ENCODE measurements around the gene MORN3.
"Not testable (repeated sequence)": the region's sequence is repeated elsewhere in the genome, so short reads cannot be mapped to it uniquely, and the experiment has no call there.

Gene MORN3

GRCh38 chr12:121676190-121676589 lies 6.7 kb upstream of the MORN3 start:
- Mint-ChIP-seq H3K4me3 (no peak overlapping the region), H3K36me3 (no peaks in the 10 kb centered on the region), H3K27ac (no peak overlapping the region), H3K9me3 (no peaks in the 10 kb centered on the region), H3K27me3 (no peaks in the 10 kb centered on the region), H3K4me1 (peaks cover 54% of the 10 kb centered on the region)
- CTCF ChIA-PET, result no interaction called here
- DNase-seq, result no peak

GRCh38 chr12:121673013-121673511 lies 3.6 kb upstream of the MORN3 start:
- H3K27me3 Mint-ChIP-seq, result no peaks in the 10 kb centered on the region
- H3K9me3 Mint-ChIP-seq, result no peaks in the 10 kb centered on the region
- peaks cover 1% of the 10 kb centered on the region for H3K36me3 Mint-ChIP-seq
- CTCF ChIA-PET, result interaction anchor here (1.3 to 5.2 kb wide), 2 partner anchors 45 to 194 kb away, joined by 3 to 96 read pairs; partner anchors contain the start of gene ORAI1
- no peak for DNase-seq
- peak overlapping the region; percentile 94 for H3K4me3 Mint-ChIP-seq
- peak overlapping the region; percentile 100 for H3K27ac Mint-ChIP-seq
- peaks cover 60% of the 10 kb centered on the region for H3K4me1 Mint-ChIP-seq

GRCh38 chr12:121668750-121669520 lies 519 bp downstream of the MORN3 start:
- H3K36me3 Mint-ChIP-seq, result peaks cover 20% of the 10 kb centered on the region

GRCh38 chr12:121666829-121667228 lies 2.6 kb downstream of the MORN3 start:
- H3K9me3 Mint-ChIP-seq, H3K27me3 Mint-ChIP-seq, DNase-seq: not testable (repeated sequence)
- Mint-ChIP-seq H3K4me3 (peak overlapping the region; percentile 61), H3K4me1 (peaks cover 80% of the 10 kb centered on the region), H3K27ac (peak overlapping the region; percentile 87), H3K36me3 (peaks cover 27% of the 10 kb centered on the region)
- CTCF ChIA-PET, result interaction anchor here (1.2 to 4.1 kb wide), 4 partner anchors 40 to 173 kb away, joined by 4 to 75 read pairs (median 11); partner anchors contain the start of gene ORAI1

More at GRCh38 chr12:121668750-121669520, 519 bp downstream of the MORN3 start:
- DNase-seq, result peak; percentile 77
- CTCF ChIA-PET, result interaction anchor here (0.6 to 5.2 kb wide), 31 partner anchors 8 to 190 kb away, joined by 3 to 96 read pairs (median 4); partner anchors contain the start of gene ORAI1
- no peaks in the 10 kb centered on the region for H3K9me3 Mint-ChIP-seq
- peaks cover 79% of the 10 kb centered on the region for H3K4me1 Mint-ChIP-seq
- H3K27ac Mint-ChIP-seq, result peak overlapping the region; percentile 75
- H3K4me3 Mint-ChIP-seq, result no peak overlapping the region
- no peaks in the 10 kb centered on the region for H3K27me3 Mint-ChIP-seq

- CTCF ChIA-PET, result interaction anchor here (1.0 kb wide), 1 partner anchor 36 kb away, joined by 4 read pairs; no protein-coding TSS in a partner anchor
- no peak for DNase-seq
- no peaks in the 10 kb centered on the region for H3K9me3 Mint-ChIP-seq
- H3K36me3 Mint-ChIP-seq, result peaks cover 31% of the 10 kb centered on the region
- no peaks in the 10 kb centered on the region for H3K27me3 Mint-ChIP-seq
- peak overlapping the region; percentile 81 for H3K4me3 Mint-ChIP-seq
- H3K27ac Mint-ChIP-seq, result peak overlapping the region; percentile 96
- H3K4me1 Mint-ChIP-seq, result peaks cover 92% of the 10 kb centered on the region
Measured at GRCh38 chr12:121663610-121663929, 5.9 kb downstream of the MORN3 start.

- Mint-ChIP-seq H3K36me3 (peaks cover 36% of the 10 kb centered on the region), H3K4me1 (peaks cover 96% of the 10 kb centered on the region), H3K27ac (peak overlapping the region; percentile 97)
- CTCF ChIA-PET, result interaction anchor here (0.8 to 1.2 kb wide), 2 partner anchors 31 to 72 kb away, joined by 3 to 4 read pairs; no protein-coding TSS in a partner anchor
- not testable (repeated sequence) for DNase-seq, H3K27me3 Mint-ChIP-seq, H3K9me3 Mint-ChIP-seq, H3K4me3 Mint-ChIP-seq
Measured at GRCh38 chr12:121661353-121662105, 7.9 kb downstream of the MORN3 start.

- Mint-ChIP-seq H3K27me3 (no peaks in the 10 kb centered on the region), H3K36me3 (peaks cover 42% of the 10 kb centered on the region), H3K27ac (peak overlapping the region; percentile 97), H3K4me1 (peaks cover 83% of the 10 kb centered on the region), H3K4me3 (no peak overlapping the region), H3K9me3 (peaks cover 5% of the 10 kb centered on the region)
- CTCF ChIA-PET, result interaction anchor here (0.8 to 1.5 kb wide), 6 partner anchors 11 to 30 kb away, joined by 3 to 4 read pairs (median 3); partner anchors contain the start of gene MORN3
- no peak for DNase-seq
Measured at GRCh38 chr12:121657305-121658008, 12.0 kb downstream of the MORN3 start.

GRCh38 chr12:121656122-121656521 lies 13.3 kb downstream of the MORN3 start:
- Mint-ChIP-seq H3K4me3 (no peak overlapping the region), H3K27ac (peak overlapping the region; percentile 62), H3K4me1 (peaks cover 73% of the 10 kb centered on the region), H3K27me3 (no peaks in the 10 kb centered on the region), H3K9me3 (peaks cover 5% of the 10 kb centered on the region), H3K36me3 (peaks cover 47% of the 10 kb centered on the region)
- no peak for DNase-seq
- CTCF ChIA-PET, result interaction anchor here (1.1 to 1.4 kb wide), 4 partner anchors 11 to 17 kb away, joined by 3 to 4 read pairs (median 4); partner anchors contain the start of gene MORN3

GRCh38 chr12:121653999-121654398 lies 15.5 kb downstream of the MORN3 start:
- CTCF ChIA-PET, result interaction anchor here (1.1 kb wide), 1 partner anchor 27 kb away, joined by 3 read pairs; no protein-coding TSS in a partner anchor
- no peak overlapping the region for H3K27ac Mint-ChIP-seq
- H3K9me3 Mint-ChIP-seq, result peaks cover 5% of the 10 kb centered on the region
- H3K4me3 Mint-ChIP-seq, result no peak overlapping the region
- no peaks in the 10 kb centered on the region for H3K27me3 Mint-ChIP-seq
- no peak for DNase-seq
- peaks cover 56% of the 10 kb centered on the region for H3K36me3 Mint-ChIP-seq
- peaks cover 68% of the 10 kb centered on the region for H3K4me1 Mint-ChIP-seq

- CTCF ChIA-PET, result no interaction called here
- Mint-ChIP-seq H3K9me3 (peaks cover 5% of the 10 kb centered on the region), H3K4me3 (no peak overlapping the region), H3K27me3 (no peaks in the 10 kb centered on the region), H3K27ac (peak overlapping the region; percentile 14), H3K4me1 (peaks cover 66% of the 10 kb centered on the region), H3K36me3 (peaks cover 58% of the 10 kb centered on the region)
- no peak for DNase-seq
Measured at GRCh38 chr12:121652767-121653497, 16.5 kb downstream of the MORN3 start.

- Mint-ChIP-seq H3K4me1 (peaks cover 57% of the 10 kb centered on the region), H3K4me3 (no peak overlapping the region), H3K9me3 (peaks cover 5% of the 10 kb centered on the region), H3K27ac (no peak overlapping the region), H3K27me3 (no peaks in the 10 kb centered on the region), H3K36me3 (peaks cover 57% of the 10 kb centered on the region)
- DNase-seq, result no peak
- CTCF ChIA-PET, result interaction anchor here (3.8 kb wide), 1 partner anchor 18 kb away, joined by 17 read pairs; the partner anchor contains the start of gene MORN3
Measured at GRCh38 chr12:121651320-121651719, 18.1 kb downstream of the MORN3 start.

- Mint-ChIP-seq H3K36me3 (peaks cover 59% of the 10 kb centered on the region), H3K4me3 (no peak overlapping the region), H3K27ac (peak overlapping the region; percentile 69), H3K9me3 (peaks cover 3% of the 10 kb centered on the region), H3K27me3 (no peaks in the 10 kb centered on the region), H3K4me1 (peaks cover 52% of the 10 kb centered on the region)
- CTCF ChIA-PET, result interaction anchor here (3.8 kb wide), 1 partner anchor 19 kb away, joined by 17 read pairs; the partner anchor contains the start of gene MORN3
- DNase-seq, result peak; percentile 35
Measured at GRCh38 chr12:121649819-121650353, 19.6 kb downstream of the MORN3 start.

- Mint-ChIP-seq H3K36me3 (peaks cover 56% of the 10 kb centered on the region), H3K27me3 (no peaks in the 10 kb centered on the region), H3K27ac (peak overlapping the region; percentile 69), H3K4me3 (no peak overlapping the region), H3K4me1 (peaks cover 48% of the 10 kb centered on the region), H3K9me3 (peaks cover 3% of the 10 kb centered on the region)
- no peak for DNase-seq
- CTCF ChIA-PET, result interaction anchor here (3.8 kb wide), 1 partner anchor 20 kb away, joined by 17 read pairs; the partner anchor contains the start of gene MORN3
Measured at GRCh38 chr12:121649322-121649721, 20.1 kb downstream of the MORN3 start.
